Spleen (tissue), 11 donors: Measurements from ENCODE around the gene SELENOF. TPM values are rescaled to one million over a fixed set of nuclear protein-coding genes. Genes with fewer than 3 reads are reported as not detected.

Experiments
- DNase-seq: peaks from one replicate; pipeline ENCODE4 v3.0.0-alpha.2; 2020
- H3K27ac ChIP-seq, 8 donors: fragments of 200-600 bp; sonication (generic) in 7 of 8; 1 replicate in 4 of 8; 2 replicates in 4 of 8; pipeline versions ENCODE4 v1.5.0 to v1.8.0; 2016 to 2021; ENCODE audit warnings: inconsistent platforms in 4 of 8, mild to moderate bottlenecking in 4 of 8, moderate library complexity in 1 of 8
- H3K27me3 ChIP-seq, 7 donors: fragments of 200-600 bp; sonication (generic) in 6 of 7; replicated peaks in 1 of 7; 1 replicate in 4 of 7; 2 replicates in 3 of 7; pipeline versions ENCODE4 v1.5.0 to v1.8.0; 2016 to 2021; ENCODE audit warnings: inconsistent platforms in 3 of 7, mild to moderate bottlenecking in 1 of 7
- H3K36me3 ChIP-seq, 6 donors: fragments of 200-600 bp; sonication (generic) in 5 of 6; 1 replicate in 4 of 6; 2 replicates in 2 of 6; pipeline versions ENCODE4 v1.5.0 to v1.8.0; 2016 to 2021; ENCODE audit warnings: inconsistent platforms in 2 of 6
- H3K4me1 ChIP-seq, 6 donors: fragments of 200-600 bp; sonication (generic) in 5 of 6; 1 replicate in 3 of 6; 2 replicates in 3 of 6; pipeline versions ENCODE4 v1.5.0 to v1.8.0; 2016 to 2021; ENCODE audit warnings: inconsistent platforms in 3 of 6
- H3K4me3 ChIP-seq, 8 donors: fragments of 200-600 bp; sonication (generic) in 7 of 8; 1 replicate in 4 of 8; 2 replicates in 4 of 8; pipeline versions ENCODE4 v1.5.0 to v1.8.0; 2016 to 2021; ENCODE audit warnings: inconsistent platforms in 4 of 8, mild to moderate bottlenecking in 4 of 8, moderate library complexity in 2 of 8
- H3K9me3 ChIP-seq, 8 donors: fragments of 200-600 bp; sonication (generic) in 7 of 8; 1 replicate in 4 of 8; 2 replicates in 4 of 8; pipeline versions ENCODE4 v1.5.0 to v1.8.0; 2016 to 2021; ENCODE audit warnings: inconsistent platforms in 4 of 8
- POLR2A ChIP-seq, 3 donors: fragments of 450-650 bp; IDR thresholded peaks; one replicate each; pipeline ENCODE4 v1.5.1; 2017; ENCODE audit warnings: antibody characterized with exemption in 3 of 3, mild to moderate bottlenecking in 1 of 3
- POLR2AphosphoS5 ChIP-seq, 3 donors: sonication (generic); formaldehyde crosslinking; IDR thresholded peaks; one replicate each; pipeline ENCODE4 v1.5.1; 2017; ENCODE audit warnings: antibody characterized with exemption in 3 of 3
- WGBS, 5 donors: extraction: QIAGEN DNeasy Blood & Tissue Kit in 3 of 5; methylation state at CpG; one replicate each; pipeline versions ENCODE4 v1.1.5 to v1.1.7; 2013 to 2018; 5-methylcytosine and 5-hydroxymethylcytosine counted together
- intact Hi-C: fragments of 100-400 bp; cut with DNase I; formaldehyde crosslinking; loops from one replicate; pipeline ENCODE4 v1.15.0; 2023; ENCODE audit warnings: low total_unique reads
- polyA plus RNA-seq, 3 donors: library from polyadenylated mRNA; stranded (reverse); fragments of 200-250 nt; gene quantifications; one replicate each; pipeline ENCODE4 v1.2.1, GENCODE V29; 2013
- total RNA-seq, 7 donors: library from RNA; depleted of rRNA in 3 of 7; stranded (reverse); fragments of >200 nt in 3 of 7; fragmentation: NEBNext Ultra II Directional in 4 of 7; extraction: Animal tissue kit (Norgen Biotek cat#: 25700) in 4 of 7; gene quantifications; one replicate each; pipeline versions ENCODE4 v1.1.0 to v1.2.1, GENCODE V29; 2016 to 2021
- TF ChIP-seq, protein P1 (sequence below), 11 experiments: fragments of 200-600 bp in 7 of 11; fragments of 450-650 bp in 4 of 11; sonication (generic) in 4 of 11; IDR thresholded peaks in 8 of 11; conservative IDR thresholded peaks in 3 of 11; 1 replicate in 7 of 11; 2 replicates in 4 of 11; pipeline versions ENCODE4 v1.4.0 to v1.8.0; 2016 to 2021; ENCODE audit warnings: antibody characterized with exemption in 11 of 11, inconsistent platforms in 4 of 11, mild to moderate bottlenecking in 1 of 11
- donor health status: healthy with polysubstance abuse.
- donor health status: DM: no; HTN: no; CAD: no; lungs with moderate emphysema.
- donor health status: DM: no; HTN: no; CAD: no.
- donor health status: Bipolar disorder and iron deficiency.
- donor health status: healthy.
- donor health status: DM: no; HTN: no; CAD: no.
- donor health status: DM: yes; HTN: yes; CAD: no.

Gene SELENOF
- total and polyA plus RNA-seq, 10 donors: 106 to 197 (median 173) TPM

DNA sequence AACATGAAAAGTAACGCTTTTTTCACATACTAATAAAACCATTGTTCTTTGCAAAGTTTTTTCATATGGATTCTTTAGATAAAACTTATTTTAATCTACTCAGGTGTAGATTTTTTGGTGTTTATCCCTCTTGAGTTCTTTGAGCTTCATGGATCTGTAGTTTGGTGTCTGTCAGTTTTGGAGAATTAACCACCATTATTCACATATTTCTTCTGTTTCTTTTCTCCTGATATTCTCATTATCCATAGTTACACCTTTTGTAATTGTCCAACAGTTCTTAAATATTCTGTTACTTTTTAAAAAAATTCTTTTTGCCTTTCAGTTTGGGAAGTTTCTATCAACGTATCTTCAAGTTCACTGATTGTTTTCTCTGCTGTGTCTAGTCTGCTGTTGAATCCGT is 19.1 kb upstream of the SELENOF start:
- TF ChIP-seq POLR2A (IDR thresholded peaks at IDR 0.05): no peak
- no peak for TF ChIP-seq POLR2AphosphoS5 (IDR thresholded peaks at IDR 0.05)
- TF ChIP-seq, protein P1, sequence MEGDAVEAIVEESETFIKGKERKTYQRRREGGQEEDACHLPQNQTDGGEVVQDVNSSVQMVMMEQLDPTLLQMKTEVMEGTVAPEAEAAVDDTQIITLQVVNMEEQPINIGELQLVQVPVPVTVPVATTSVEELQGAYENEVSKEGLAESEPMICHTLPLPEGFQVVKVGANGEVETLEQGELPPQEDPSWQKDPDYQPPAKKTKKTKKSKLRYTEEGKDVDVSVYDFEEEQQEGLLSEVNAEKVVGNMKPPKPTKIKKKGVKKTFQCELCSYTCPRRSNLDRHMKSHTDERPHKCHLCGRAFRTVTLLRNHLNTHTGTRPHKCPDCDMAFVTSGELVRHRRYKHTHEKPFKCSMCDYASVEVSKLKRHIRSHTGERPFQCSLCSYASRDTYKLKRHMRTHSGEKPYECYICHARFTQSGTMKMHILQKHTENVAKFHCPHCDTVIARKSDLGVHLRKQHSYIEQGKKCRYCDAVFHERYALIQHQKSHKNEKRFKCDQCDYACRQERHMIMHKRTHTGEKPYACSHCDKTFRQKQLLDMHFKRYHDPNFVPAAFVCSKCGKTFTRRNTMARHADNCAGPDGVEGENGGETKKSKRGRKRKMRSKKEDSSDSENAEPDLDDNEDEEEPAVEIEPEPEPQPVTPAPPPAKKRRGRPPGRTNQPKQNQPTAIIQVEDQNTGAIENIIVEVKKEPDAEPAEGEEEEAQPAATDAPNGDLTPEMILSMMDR (IDR thresholded peaks at IDR 0.05 in 8 of 11, conservative IDR thresholded peaks at IDR 0.05 in 3 of 11): no peak
- Histone ChIP-seq H3K9me3 (no peaks in the 10 kb centered on the region), H3K27me3 (no peaks in the 10 kb centered on the region), H3K36me3 (no peaks in the 10 kb centered on the region), H3K27ac (no peak overlapping the region), H3K4me3 (no peak overlapping the region), H3K4me1 (peaks cover 0 to 14% (median 5%) of the 10 kb centered on the region in 6 donors)
- no peak for DNase-seq
- intact Hi-C loops: no loop called here
- WGBS, 5 donors: 93 to 96% (median 95%) methylated on average over 3 of the region's 3 CpGs

DNA sequence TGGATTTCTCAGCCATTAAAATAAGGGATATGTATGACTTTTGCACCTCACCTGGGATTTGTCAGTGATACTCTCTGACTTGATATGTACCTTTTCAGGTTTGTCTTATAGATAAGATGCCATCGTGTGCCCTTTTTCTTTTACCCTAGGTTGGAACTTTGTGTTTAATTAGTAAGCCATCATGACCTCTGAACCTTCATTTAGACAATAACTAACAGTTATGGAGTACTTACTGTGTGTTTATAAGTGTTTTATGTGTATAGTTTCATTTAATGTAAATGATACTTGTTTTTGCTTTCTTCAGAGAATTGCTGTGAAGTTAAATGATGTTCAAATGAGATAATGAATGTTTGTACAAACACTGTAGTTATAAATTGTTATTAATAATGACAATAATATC is 14.9 kb upstream of the SELENOF start:
- WGBS, 5 donors: 83 to 96% (median 89%) methylated on average over 1 of the region's 1 CpG
- TF ChIP-seq, protein P1 (IDR thresholded peaks at IDR 0.05 in 8 of 11, conservative IDR thresholded peaks at IDR 0.05 in 3 of 11): no peak
- TF ChIP-seq POLR2A (IDR thresholded peaks at IDR 0.05): no peak
- TF ChIP-seq POLR2AphosphoS5 (IDR thresholded peaks at IDR 0.05): no peak
- intact Hi-C loops: no loop called here
- DNase-seq: no peak
- peaks cover 0 to 8% (median 0%) of the 10 kb centered on the region in 6 donors for H3K36me3 ChIP-seq
- H3K4me3 ChIP-seq: no peak overlapping the region
- no peaks in the 10 kb centered on the region for H3K27me3 ChIP-seq
- peaks cover 0 to 36% (median 14%) of the 10 kb centered on the region in 6 donors for H3K4me1 ChIP-seq
- peaks cover 0 to 25% (median 19%) of the 10 kb centered on the region in 8 donors for H3K9me3 ChIP-seq
- H3K27ac ChIP-seq: no peak overlapping the region

DNA sequence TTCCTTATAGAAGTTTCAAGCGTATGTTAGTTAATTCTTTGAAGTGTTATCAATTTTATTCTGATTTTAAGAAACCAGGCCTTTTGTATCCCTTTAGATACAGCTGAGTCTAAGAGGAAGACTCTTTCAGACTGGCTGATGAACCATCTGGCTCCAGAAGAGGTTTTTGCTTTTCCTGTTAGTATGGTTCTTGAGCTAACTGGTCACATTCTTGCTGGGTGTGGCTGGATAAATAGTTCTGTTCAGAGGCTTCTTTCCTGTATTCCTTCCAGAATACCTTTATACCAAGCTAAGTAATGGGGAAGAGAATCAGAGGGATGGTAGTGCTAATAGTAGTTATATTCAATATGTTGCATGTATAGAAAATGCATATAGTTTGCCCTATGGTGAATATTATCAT is 13.0 kb upstream of the SELENOF start:
- DNase-seq: no peak
- Histone ChIP-seq H3K4me3 (no peak overlapping the region), H3K9me3 (peaks cover 0 to 43% (median 37%) of the 10 kb centered on the region in 8 donors), H3K36me3 (peaks cover 0 to 8% (median 0%) of the 10 kb centered on the region in 6 donors), H3K27me3 (no peaks in the 10 kb centered on the region), H3K27ac (peak overlapping the region in 2 of 8 donors; percentile 1 to 22), H3K4me1 (peaks cover 0 to 36% (median 14%) of the 10 kb centered on the region in 6 donors)
- WGBS, 5 donors: 92 to 100% (median 96%) methylated on average over 1 of the region's 1 CpG
- TF ChIP-seq POLR2AphosphoS5 (IDR thresholded peaks at IDR 0.05) (no peak), POLR2A (IDR thresholded peaks at IDR 0.05) (no peak)
- TF ChIP-seq, protein P1 (IDR thresholded peaks at IDR 0.05 in 8 of 11, conservative IDR thresholded peaks at IDR 0.05 in 3 of 11): no peak
- intact Hi-C loops: no loop called here

DNA sequence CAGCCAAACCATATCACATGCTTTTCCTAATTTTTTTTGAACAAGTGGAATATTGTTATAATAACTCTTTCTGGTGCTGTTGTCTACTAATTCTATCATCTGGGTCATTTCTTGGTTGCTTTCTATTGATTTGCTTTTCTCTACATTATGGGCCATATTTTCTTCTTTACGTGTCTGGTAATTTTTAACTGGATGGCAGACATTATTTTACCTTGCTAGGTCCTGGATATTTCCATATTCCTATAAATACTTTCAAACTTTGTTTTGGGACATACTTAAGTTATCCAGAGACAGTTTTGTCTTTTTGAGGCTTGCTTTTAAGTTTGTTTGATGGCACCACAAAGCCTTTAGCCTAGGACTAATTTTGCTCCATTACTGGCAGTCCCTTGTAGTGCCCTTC is 11.8 kb upstream of the SELENOF start:
- Histone ChIP-seq H3K27me3 (no peaks in the 10 kb centered on the region), H3K4me1 (peaks cover 0 to 36% (median 14%) of the 10 kb centered on the region in 6 donors), H3K9me3 (peaks cover 0 to 54% (median 43%) of the 10 kb centered on the region in 8 donors), H3K36me3 (peaks cover 0 to 9% (median 0%) of the 10 kb centered on the region in 6 donors), H3K4me3 (no peak overlapping the region), H3K27ac (peak overlapping the region in 1 of 8 donors; percentile 22)
- DNase-seq: no peak
- 93 to 100% (median 100%) methylated on average over 1 of the region's 1 CpG for WGBS, 5 donors
- TF ChIP-seq, protein P1 (IDR thresholded peaks at IDR 0.05 in 8 of 11, conservative IDR thresholded peaks at IDR 0.05 in 3 of 11): no peak
- TF ChIP-seq POLR2AphosphoS5 (IDR thresholded peaks at IDR 0.05) (no peak), POLR2A (IDR thresholded peaks at IDR 0.05) (no peak)
- intact Hi-C loops: no loop called here
